Thyroid gland (tissue), 4 donors: ENCODE results near the gene CATSPERZ. TPM values are rescaled to one million over a fixed set of nuclear protein-coding genes. Genes with fewer than 3 reads are reported as not detected.
A peak's percentile ranks its signal among the peaks of the same experiment; 100 is the strongest.
"Not testable (repeated sequence)": the region's sequence is repeated elsewhere in the genome, so short reads cannot be mapped to it uniquely, and the experiment has no call there.

Source experiments
- DNase-seq, 2 donors: peaks; one replicate each; pipeline ENCODE4 v3.0.0-alpha.2; 2019
- H3K27ac ChIP-seq, 3 donors: fragments of 200-600 bp; sonication (generic); 1 replicate in 2 of 3; 2 replicates in 1 of 3; pipeline ENCODE4 v1.5.1; 2016 to 2019; ENCODE audit warnings: mild to moderate bottlenecking in 1 of 3, moderate library complexity in 1 of 3
- H3K27me3 ChIP-seq: fragments of 200-600 bp; sonication (generic); one replicate; pipeline ENCODE4 v1.5.1; 2019
- H3K36me3 ChIP-seq, 2 donors: fragments of 200-600 bp; sonication (generic); one replicate each; pipeline ENCODE4 v1.5.1; 2016 to 2019
- H3K4me1 ChIP-seq, 2 donors: fragments of 200-600 bp; sonication (generic); one replicate each; pipeline ENCODE4 v1.5.1; 2017 to 2019
- H3K4me3 ChIP-seq, 3 donors: fragments of 200-600 bp; sonication (generic); replicated peaks in 1 of 3; 1 replicate in 2 of 3; 2 replicates in 1 of 3; pipeline ENCODE4 v1.5.1; 2016; ENCODE audit warnings: mild to moderate bottlenecking in 1 of 3
- H3K9me3 ChIP-seq: fragments of 200-600 bp; sonication (generic); one replicate; pipeline ENCODE4 v1.5.1; 2017
- CTCF ChIP-seq, 6 experiments: fragments of 200-600 bp in 3 of 6; fragments of 450-650 bp in 3 of 6; sonication (generic) in 3 of 6; IDR thresholded peaks; one replicate each; pipeline ENCODE4 v1.5.1; 2016 to 2019; ENCODE audit warnings: antibody characterized with exemption in 6 of 6, mild to moderate bottlenecking in 2 of 6, inconsistent platforms in 1 of 6, moderate library complexity in 1 of 6
- POLR2A ChIP-seq, 2 donors: fragments of 450-650 bp; IDR thresholded peaks; one replicate each; pipeline ENCODE4 v1.6.1; 2017; ENCODE audit warnings: antibody characterized with exemption in 2 of 2, mild to moderate bottlenecking in 2 of 2, moderate library complexity in 1 of 2
- WGBS, 2 donors: methylation state at CpG; one replicate each; pipeline ENCODE4 v1.1.5; 2017; 5-methylcytosine and 5-hydroxymethylcytosine counted together
- intact Hi-C: fragments of 100-400 bp; cut with DNase I; formaldehyde crosslinking; loops from one replicate; pipeline ENCODE4 v1.15.1; 2023
- total RNA-seq, 4 donors: library from RNA; depleted of rRNA; stranded (reverse); fragments of >200 nt; gene quantifications; one replicate each; pipeline ENCODE4 v1.2.3, GENCODE V29; 2016

The CATSPERZ gene
- total RNA-seq, 4 donors from 2014 or later: 1.0 to 3.1 TPM; not detected in 2

GRCh38 chr11:64321026-64321425 is 20.9 kb downstream of the CATSPERZ start:
- no peaks in the 10 kb centered on the region for H3K27me3 ChIP-seq
- TF ChIP-seq POLR2A (IDR thresholded peaks at IDR 0.05): no peak
- TF ChIP-seq CTCF (IDR thresholded peaks at IDR 0.05): no peak
- WGBS, 2 donors: 81 to 83% methylated on average over 5 of the region's 5 CpGs
- H3K4me1 ChIP-seq: peaks cover 15 to 51% of the 10 kb centered on the region in 2 donors
- no peak overlapping the region for H3K4me3 ChIP-seq
- DNase-seq: no peak
- intact Hi-C loops: no loop called here
- H3K9me3 ChIP-seq: no peaks in the 10 kb centered on the region
- H3K36me3 ChIP-seq: peaks cover 0 to 5% of the 10 kb centered on the region in 2 donors
- peak overlapping the region; percentile 54 to 81 (median 72) for H3K27ac ChIP-seq

GRCh38 chr11:64321533-64321932 is 21.4 kb downstream of the CATSPERZ start:
- Histone ChIP-seq H3K36me3 (peaks cover 0 to under 1% of the 10 kb centered on the region in 2 donors), H3K27ac (peak overlapping the region; percentile 58 to 86 (median 81)), H3K4me1 (peaks cover 15 to 48% of the 10 kb centered on the region in 2 donors), H3K4me3 (no peak overlapping the region), H3K9me3 (no peaks in the 10 kb centered on the region), H3K27me3 (no peaks in the 10 kb centered on the region)
- intact Hi-C loops: no loop called here
- DNase-seq: peak; percentile 87 to 88
- 33 to 41% methylated on average over 5 of the region's 5 CpGs for WGBS, 2 donors
- TF ChIP-seq POLR2A (IDR thresholded peaks at IDR 0.05) (no peak), CTCF (IDR thresholded peaks at IDR 0.05) (no peak)

- intact Hi-C loops: no loop called here
- Histone ChIP-seq H3K27ac (peak overlapping the region in 2 of 3 donors; percentile 58 to 81), H3K27me3 (no peaks in the 10 kb centered on the region), H3K36me3 (no peaks in the 10 kb centered on the region), H3K4me3 (no peak overlapping the region), H3K4me1 (peaks cover 15 to 46% of the 10 kb centered on the region in 2 donors), H3K9me3 (no peaks in the 10 kb centered on the region)
- 80 to 84% methylated on average over 6 to 7 of the region's 7 CpGs for WGBS, 2 donors
- DNase-seq: no peak
- TF ChIP-seq POLR2A (IDR thresholded peaks at IDR 0.05) (no peak), CTCF (IDR thresholded peaks at IDR 0.05) (no peak)
Measured at GRCh38 chr11:64322925-64323260, 22.7 kb downstream of the CATSPERZ start.

- WGBS, 2 donors: 84 to 85% methylated on average over 5 of the region's 5 CpGs
- Histone ChIP-seq H3K36me3 (no peaks in the 10 kb centered on the region), H3K27me3 (no peaks in the 10 kb centered on the region), H3K4me3 (no peak overlapping the region), H3K9me3 (no peaks in the 10 kb centered on the region), H3K4me1 (peaks cover 15 to 46% of the 10 kb centered on the region in 2 donors), H3K27ac (peak overlapping the region in 1 of 3 donors; percentile 81)
- TF ChIP-seq CTCF (IDR thresholded peaks at IDR 0.05): no peak
- TF ChIP-seq POLR2A (IDR thresholded peaks at IDR 0.05): no peak
- no peak for DNase-seq
- intact Hi-C loops: no loop called here
Measured at GRCh38 chr11:64323373-64323772, 23.2 kb downstream of the CATSPERZ start.

GRCh38 chr11:64323984-64324383 is 23.8 kb downstream of the CATSPERZ start:
- H3K27ac ChIP-seq, H3K27me3 ChIP-seq, H3K36me3 ChIP-seq, intact Hi-C loops, H3K9me3 ChIP-seq, DNase-seq, H3K4me3 ChIP-seq: not testable (repeated sequence)
- H3K4me1 ChIP-seq: peaks cover 12 to 41% of the 10 kb centered on the region in 2 donors
- 79 to 88% methylated on average over 3 to 4 of the region's 4 CpGs for WGBS, 2 donors
